Ammon's horn (tissue), 1 donor: Measurements from ENCODE around the gene EPB41L1.

Experiments used
- DNase-seq: peaks from one replicate; pipeline ENCODE4 v3.0.0-alpha.2; 2016; ENCODE audit warnings: low spot score

The EPB41L1 gene

DNA sequence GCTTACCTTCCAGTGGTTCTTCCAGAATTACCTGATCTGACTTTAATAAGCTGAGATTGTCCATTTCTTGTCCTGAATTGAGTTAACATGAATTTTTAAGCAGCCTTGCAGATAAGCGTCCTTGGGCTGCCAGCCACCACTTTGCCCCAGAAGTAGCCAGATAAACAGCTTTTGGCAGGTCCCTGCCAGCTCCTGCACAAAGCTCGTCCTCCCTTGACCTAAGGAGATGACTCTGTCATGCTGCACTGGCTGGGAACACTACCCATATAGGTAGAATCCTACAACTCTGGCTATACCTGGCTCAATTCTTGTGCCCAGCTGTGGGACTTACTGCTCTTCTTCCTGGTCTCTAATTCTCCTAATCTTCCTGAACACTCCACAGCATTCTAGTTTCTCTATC lies 42.1 kb downstream of the EPB41L1 start:
- DNase-seq = no peak

DNA sequence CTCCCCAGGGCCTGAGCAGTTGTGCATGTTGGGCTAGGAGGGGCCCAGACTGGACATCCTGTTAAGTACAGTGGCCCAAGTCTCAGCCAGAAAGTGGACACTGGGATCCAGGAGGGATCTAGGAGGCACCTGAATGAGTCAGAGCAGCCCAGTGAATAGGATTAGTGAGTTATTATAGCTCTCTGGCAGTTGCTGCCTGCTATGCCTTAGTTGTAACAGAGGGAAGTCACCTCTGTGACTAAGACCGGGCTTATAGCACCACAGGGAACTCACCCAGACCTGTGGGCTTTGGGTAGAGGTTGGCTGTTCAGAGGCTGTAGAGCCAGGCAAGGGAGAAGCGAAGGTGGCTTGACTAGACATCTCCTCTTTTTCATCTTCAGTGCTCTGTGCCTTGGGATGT lies 42.7 kb downstream of the EPB41L1 start:
- no peak for DNase-seq

DNA sequence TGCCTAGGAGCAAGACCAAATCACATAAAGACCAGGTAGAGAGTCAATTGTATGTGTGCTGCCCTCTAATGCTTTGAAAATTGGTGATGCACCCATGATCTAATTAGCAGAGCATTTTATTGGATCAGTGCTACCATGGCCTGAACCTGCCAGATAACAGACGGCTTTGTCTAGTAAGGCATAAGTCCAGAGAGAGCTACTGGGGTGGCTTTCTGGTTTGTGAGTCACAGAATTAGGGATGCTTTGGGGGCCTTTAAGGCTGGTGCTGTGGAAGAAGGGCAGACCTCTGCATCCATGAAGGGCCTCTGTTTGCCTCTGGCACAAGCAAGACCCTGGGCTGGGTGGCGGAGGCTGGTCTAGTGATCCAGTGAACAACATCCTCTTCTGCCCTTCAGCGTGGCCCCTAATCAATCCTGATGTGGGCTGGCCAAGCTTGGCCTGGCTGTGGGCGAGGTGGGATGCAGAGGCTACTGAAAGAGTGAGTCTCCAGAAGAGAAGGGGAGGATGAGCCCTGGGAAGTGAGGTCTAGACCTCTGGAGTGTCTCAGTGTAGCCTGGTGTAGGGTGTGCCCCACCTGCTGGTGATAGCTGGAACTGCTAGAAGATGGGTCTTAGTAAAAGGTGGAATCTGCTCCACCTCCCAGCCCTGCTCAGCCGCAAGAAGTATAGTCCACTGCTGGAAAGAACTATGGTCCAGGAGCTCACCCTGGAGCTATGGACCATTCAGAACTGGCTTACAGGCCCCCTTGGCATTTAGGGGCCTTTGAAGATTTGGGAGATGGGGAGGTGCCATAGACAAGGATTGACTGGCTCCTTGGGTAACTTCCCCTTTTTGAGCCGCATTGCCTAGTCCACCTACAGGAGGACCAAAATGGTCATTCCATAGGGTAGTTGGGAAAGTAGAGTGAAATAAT lies 45.1 kb downstream of the EPB41L1 start:
- DNase-seq = peak; percentile 87

DNA sequence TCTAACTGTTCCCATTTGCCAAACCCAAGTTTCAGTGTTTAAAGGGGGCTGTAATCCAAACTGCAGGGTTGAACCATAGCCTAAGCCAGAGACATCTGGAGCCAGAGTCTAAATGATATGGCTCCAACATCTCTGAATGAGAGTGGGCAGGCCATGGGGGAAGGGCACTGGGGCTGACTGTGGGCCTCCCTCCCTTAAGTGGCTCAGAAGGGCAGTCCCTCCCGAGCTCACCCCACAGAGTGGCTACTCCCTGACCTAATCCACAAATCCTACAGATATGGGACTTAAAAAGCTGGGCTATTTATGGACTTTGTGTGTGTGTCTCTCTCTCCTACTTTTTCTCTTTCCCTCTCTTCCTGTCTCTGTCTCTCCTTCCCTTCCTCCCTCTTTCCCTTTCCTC lies 45.9 kb downstream of the EPB41L1 start:
- no peak for DNase-seq

DNA sequence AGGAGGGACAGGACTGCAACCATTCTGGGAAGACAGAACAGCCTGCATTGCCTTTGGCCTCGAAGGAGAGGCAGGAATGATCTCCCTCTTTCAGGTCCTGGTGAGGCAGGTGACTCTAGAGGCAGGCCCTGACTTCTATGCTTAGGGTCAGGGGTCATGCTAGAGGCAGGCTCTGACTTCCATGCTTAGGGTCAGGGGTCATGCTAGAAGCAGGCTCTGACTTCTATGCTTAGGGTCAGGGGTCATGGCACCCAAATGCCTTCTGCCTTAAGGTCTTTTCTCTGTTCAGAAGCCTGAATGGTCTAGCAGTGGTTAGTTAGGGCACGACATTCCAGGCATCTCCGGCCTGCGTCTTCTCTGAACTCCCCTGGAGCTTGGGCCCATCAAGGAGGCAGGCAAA lies 46.7 kb downstream of the EPB41L1 start:
- DNase-seq = no peak

DNA sequence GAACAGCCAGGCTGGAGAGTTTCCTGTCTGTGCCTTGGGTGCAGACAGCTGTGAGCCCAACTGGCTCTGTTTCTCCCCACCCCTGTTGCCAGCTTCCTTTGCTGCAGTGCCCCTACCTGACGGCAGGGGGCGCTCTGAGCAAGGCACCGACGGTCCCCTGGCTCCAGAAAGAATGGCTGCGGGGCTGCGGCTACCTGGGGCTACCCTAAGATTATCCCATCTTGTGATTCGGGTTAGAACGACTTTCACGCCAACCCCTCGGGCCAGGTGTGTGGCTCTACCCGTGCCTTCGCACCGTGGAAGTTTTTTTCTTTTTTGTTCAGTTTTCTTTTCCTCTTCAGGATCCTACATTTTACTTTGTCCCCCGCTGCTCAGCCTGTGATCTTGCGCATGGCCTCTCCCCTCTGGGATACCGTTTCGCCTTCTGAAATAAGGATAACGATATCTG lies 48.4 kb downstream of the EPB41L1 start:
- peak; percentile 80 for DNase-seq

DNA sequence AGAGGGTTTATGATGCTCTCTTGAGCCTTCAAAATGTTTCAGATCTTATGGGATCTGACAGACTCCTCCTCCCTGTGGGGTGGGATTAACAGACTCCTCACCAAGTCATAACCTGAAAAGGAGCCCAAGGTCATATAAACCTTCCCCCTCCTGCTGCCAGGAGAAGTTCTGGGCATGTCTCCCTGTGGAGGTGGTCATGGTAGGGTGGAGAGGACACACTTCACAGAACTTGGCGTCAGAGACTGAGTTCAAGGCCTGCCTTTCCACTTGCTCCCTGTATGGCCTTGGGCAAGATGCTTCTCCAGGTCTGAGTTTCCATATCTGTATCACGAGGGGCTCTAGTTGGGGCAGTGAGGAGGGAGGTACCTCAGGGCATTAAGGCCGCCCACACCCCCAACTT lies 49.3 kb downstream of the EPB41L1 start:
- DNase-seq = no peak

DNA sequence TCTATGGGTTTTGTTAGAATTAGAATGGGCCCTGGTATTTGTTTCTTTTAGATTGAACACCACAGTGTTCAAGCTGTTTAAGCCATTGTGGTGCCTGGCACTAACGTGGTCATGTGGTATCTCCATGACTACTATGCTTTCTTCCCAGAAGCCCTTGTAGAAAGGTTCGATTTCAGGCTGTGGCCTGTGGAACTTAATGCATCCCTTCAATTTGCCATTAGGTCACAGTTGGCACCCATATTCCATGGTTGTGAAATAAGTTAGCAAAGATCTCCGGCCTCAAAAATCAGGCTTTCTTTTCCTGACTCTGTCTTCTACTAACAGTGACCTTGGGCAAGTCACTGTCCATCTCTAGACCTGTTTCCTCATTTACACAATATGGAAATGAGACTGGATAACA lies 50.5 kb downstream of the EPB41L1 start:
- DNase-seq = no peak

DNA sequence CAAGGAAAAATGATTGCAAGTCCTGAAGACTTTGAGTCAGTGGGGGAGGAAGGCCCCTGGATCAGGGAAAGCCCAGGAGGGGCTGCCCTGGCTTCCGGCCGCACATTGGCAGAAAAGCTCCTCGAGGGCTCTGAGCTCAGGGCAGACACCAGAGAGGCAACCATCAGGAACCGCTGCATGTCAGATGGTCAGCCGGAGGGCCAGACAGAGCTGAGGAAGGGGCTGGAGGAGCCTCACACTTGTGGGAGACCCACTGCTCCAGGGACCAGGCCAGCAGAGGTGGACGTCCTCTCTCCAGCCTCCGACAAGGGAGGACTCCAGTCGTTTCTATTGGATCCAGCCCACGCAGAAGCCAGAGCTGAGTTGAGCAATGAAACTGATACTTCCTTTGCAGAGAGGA lies 51.5 kb downstream of the EPB41L1 start:
- DNase-seq = no peak

DNA sequence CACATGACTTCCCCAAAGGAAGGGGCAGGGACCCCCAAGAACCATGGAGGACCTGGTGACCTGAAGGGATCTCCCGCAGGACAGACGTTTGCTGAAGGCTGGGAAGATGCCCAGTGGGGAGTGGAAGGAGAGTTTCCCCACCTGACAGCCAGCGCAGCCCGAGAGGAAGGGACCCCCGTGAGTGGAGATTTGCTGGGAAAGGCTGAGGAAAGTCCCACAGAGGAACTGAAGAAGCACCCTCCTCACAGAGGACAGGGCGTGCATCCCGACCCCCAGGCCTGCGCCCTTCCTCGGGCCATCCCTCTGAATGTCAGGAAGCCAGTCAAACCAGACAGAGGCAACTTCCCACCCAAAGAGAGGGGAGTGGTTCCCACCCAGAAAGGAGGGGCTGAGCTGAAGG lies 52.1 kb downstream of the EPB41L1 start:
- DNase-seq = no peak

DNA sequence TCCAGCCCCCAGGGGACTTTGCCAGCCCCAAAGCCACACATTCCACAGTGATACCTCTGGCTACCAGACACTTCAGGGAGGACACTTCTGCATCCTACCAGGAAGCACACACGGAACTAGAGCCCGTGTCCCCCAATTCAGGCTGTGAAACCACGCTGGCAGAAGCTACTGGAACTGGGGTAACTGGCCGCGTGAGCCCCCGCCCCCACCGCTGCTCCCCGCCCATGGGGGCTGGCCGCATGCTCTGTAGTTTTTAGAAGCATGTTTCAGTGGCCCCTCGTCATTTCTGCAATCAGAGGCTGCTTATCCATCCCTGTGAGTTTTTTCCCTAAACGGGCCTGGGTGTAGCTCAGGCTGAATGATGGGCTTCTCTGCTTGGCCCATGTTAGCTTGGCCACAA lies 53.1 kb downstream of the EPB41L1 start:
- no peak for DNase-seq

DNA sequence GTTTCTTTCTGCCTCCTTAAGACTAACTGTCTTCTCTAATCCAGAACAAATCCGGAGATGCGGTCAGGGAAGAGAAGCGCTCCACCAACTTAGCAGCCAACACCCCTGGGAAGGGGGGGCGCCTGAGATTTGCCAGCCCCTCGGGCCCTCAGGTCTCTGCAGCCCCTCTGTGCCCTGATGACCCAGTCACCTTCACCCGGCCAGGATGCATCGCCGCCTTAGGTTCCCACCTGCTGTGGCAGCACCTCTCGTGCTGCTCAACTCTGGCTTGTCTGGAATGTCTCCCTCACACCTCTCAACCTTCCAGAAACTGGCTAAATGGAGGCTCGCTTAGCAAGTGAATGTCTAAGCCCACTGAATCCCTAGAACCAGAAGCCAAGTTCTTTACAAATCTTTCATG lies 53.7 kb downstream of the EPB41L1 start:
- no peak for DNase-seq

DNA sequence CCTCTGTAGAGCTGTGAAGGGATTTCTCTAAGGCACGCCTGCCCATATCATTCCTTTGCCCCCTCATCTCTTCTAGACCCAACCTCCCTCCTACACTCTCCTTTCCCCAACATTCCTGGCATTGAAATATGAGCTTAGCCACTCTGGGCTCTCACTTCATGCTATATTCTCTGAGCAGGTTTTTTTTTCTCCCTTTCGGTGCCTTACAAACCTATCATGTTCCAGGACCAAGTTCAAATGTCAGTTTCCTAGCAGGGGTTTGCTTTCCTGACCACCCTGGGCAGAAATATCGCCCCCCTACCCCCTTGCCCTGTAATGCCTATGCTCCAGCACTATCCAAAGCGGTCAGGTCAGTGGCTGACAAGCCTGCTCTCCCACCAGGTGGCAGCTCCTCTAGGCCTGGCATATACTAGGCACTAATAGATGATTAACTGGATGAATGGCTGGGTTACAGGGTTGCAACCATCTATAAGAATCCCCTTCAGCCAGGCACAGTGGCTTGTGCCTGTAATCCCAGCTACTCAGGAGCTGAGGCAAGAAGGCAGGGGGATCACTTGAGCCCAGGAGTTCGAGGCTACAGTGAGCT lies 56.0 kb downstream of the EPB41L1 start:
- no peak for DNase-seq

DNA sequence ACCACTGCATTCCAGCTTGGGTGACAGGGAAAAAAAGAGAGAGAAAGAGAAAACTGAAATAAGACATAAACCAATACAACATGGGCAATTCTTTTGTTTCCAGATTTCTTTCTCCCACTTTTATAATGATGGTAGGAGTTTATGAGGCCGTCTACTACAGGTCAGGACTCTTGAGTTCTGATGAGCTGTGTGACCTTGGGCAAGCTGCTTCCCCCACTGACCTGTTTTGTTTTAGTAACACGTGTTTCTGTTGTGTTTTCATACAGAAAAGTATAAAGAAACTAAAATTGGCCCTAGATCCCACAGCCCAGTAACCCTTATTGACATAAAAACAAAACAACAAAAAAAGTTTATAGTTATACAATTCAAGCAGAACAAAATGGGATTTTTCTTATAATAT lies 58.8 kb downstream of the EPB41L1 start:
- DNase-seq = no peak

DNA sequence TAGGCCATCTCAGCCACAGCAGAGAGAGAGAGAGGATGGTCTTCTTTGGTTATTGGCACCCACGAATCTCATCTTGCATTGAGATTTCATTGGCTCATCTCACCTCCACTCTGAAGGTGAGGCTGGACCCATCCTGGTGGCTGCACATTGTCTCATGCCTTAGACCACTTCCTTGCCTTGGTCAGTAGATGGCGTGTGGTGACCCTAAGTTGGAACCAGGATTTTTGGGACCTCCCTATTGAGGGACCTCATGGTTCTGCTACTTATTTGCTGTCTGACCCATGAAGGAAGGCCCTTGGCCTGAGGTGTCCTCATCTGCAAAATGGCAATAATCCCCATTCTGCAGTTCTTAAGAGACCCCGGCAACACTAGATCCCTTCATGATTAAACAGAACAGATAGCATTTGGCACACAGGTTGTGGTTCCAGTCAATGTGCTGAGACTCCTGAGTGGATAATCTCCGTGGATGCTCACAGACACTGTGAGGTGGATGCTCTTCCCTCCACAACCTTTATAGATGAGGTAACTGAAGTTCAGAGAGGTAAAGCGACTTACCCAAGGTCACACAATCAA lies 60.2 kb downstream of the EPB41L1 start:
- DNase-seq = no peak

DNA sequence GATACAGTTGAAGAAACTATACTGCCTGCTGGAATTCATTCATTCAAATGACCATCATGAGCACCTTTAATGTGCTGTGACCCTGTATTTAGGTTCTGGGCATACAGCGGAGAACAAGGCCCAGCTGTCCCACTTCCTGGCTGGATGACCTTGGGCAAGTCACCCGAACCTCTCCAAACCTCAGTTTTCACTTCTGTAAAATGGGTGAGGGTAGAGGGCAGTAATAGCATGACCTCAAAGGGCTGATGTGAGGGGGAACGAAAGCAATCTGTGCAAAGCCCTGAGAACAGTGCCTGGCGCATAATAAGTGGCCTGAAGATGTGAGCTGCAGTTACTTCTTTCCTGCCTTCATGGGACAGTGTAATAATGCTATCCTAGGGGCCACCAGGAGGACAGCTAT lies 61.2 kb downstream of the EPB41L1 start:
- no peak for DNase-seq

DNA sequence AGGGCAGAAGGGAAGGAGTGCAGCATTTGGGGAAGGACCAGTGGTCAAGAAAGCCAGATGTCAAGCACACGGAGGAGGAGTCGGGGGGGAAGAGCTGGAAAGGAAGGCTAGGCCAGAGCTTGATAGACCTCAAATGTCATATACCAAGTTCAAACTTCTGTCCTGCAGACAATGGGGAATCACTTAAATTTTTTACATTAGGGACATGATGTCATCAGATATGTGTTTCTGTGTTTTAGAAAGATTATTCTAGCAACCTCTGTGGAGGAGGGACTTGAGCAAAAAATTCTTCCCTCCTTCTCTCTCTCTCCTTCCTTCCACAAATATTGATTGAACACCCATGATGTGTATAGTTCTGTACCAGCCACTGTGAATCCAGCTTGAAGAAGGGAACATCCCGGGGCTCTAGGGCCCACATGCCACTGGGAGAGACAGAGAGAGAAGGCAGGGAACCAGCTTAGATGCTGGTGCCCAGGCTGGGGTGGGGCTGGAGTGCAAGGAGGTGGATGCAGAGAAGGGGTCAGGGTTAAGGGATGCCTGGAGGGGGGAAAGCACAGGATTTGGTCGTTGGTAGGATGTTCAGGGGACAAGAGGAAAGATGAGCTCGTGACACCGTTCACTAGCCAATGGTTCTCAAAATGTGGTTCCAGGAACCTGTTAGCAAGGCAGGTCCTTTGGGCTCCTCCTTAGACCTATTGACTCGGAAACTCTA lies 61.9 kb downstream of the EPB41L1 start:
- no peak for DNase-seq

DNA sequence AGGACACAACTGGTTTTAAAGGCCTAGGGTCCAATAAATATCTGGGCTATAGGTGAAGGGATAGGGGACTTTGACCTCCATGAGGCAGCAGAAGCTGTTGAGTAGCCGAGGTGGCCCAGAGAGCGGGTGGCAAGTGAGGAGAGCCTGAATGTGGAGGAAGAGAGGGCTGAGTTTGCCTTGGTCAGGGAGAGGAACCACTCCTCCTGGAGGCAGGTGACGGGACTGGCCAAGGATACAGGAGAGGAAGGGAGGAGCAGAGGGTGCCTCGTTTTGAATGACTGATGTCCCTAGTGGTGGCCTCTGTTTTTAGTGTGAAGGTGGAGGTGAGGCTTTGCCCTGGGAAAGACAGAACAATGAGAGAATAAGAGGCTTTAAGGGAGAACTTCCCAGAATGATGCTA lies 62.7 kb downstream of the EPB41L1 start:
- DNase-seq = no peak

DNA sequence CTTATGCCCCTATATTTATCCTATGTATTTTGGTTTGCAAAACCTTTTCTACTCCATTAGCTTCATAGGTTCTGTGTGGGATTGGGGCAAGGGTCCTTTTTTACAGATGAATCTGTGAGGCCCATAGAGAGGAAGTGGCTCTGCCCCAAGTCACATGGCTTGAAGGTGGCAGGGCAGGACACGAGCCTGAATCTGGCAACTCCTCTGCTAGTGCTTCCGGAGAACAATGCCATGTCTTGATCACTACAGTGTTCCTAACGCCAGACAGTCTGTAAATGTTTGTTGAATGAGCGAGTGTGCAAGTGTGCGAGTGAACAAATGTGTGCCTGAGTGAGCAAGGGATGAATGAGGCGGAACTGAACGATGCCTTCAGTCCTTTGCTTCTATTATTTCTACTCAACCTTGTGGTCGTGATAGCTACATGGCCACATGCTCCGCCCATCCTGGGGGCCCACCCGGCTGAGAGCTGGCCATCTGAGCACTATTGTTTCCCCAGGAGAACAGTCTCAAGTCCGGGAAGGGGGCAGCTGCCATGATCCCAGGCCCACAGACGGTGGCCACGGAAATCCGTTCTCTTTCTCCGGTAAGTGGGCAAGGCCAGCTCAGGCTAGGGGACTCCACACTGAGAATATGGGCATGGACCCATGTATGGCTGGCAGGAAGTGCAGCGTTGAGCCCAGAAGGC lies 64.0 kb downstream of the EPB41L1 start:
- peak; percentile 42 for DNase-seq

DNA sequence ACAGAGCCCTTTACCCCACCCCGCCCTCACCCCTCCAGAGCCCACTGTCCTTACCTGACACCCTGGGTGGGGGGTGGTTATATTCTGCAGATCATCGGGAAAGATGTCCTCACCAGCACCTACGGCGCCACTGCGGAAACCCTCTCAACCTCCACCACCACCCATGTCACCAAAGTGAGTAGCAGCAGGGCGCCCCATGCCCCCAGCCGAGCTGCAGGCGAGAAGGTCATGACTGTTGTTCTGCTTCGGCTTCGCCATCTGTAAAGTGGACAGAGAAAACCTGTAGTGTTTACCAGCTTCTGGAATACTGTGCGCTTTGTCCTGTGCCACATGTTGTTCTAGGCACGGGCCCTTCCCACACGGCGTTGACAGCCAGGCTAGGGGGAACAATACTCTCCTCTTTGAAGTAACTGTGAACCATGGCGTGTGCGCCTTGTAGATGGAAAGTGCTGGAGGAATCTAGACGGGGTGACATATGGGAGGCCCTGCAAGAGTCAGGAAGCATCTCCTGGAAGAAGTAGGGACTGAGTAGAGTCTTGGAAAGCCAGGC lies 65.2 kb downstream of the EPB41L1 start:
- DNase-seq = peak; percentile 70

DNA sequence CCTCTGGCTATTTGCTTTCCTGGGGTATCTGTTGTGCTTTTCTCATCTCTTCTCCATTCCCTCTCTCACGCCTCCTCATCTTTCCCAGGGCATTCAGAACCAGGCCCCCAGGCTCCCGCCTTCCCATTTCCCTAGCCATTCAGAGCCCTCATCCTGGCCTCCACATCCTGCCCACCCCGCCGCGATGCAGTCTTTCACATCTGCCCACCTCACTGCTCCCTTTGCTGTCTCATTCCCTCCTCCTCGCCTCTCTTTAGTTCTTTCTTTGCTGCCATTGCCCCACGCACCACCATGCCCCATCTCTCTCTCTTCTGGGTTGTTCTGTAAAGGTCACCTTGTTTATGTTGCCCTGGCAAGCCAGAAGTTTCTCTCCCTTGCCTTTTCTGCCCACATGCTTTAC lies 71.1 kb downstream of the EPB41L1 start:
- no peak for DNase-seq

DNA sequence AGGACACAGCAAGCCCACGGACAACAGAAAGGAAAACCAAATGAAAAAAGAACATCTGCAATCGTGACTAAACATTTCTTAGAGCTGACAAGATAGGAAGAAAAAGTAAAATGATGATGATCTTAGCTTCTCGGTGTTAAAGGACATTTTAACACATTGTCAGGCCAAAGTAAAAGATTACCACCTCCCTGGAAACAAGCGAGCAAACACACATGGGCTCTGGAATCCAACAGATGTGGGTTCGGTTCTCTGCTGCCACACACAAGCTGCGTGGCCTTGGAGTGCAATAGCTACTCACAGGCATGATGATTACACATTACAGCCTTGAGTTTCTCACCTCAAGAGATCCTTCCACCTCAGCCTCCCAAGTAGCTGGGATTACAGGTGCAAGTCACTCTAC lies 74.2 kb downstream of the EPB41L1 start:
- DNase-seq = no peak
